Kidney capillary endothelial cell (primary cell): ENCODE data around the gene CD164L2.

Experiments used
- DNase-seq: peaks from one replicate; pipeline ENCODE4 v3.0.0-alpha.2; 2018; ENCODE audit warnings: low spot score

Gene CD164L2

GRCh38 chr1:27346991-27347624 is 36.0 kb downstream of the CD164L2 start:
- no peak for DNase-seq

DNA sequence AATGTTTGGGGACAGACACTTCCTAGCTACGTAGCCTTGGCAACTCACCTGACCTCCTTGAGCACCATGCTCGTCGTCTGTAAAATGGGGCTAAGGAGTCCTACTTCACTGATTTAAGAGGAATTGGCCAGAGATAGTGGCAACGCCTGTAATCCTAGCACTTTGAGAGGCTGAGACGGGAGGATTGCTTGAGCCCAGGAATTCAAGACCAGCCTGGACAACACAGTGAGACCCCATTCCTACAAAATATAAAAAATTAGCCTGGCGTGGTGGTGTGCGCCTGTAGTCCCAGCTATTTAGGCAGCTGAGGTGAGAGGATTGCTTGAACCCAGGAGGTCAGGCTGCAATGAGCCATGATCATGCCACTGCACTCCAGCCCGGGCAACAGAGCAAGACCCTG is 36.8 kb downstream of the CD164L2 start:
- no peak for DNase-seq

GRCh38 chr1:27345272-27345671 is 37.9 kb downstream of the CD164L2 start:
- DNase-seq: no peak

GRCh38 chr1:27343639-27344025 is 39.5 kb downstream of the CD164L2 start:
- no peak for DNase-seq

DNA sequence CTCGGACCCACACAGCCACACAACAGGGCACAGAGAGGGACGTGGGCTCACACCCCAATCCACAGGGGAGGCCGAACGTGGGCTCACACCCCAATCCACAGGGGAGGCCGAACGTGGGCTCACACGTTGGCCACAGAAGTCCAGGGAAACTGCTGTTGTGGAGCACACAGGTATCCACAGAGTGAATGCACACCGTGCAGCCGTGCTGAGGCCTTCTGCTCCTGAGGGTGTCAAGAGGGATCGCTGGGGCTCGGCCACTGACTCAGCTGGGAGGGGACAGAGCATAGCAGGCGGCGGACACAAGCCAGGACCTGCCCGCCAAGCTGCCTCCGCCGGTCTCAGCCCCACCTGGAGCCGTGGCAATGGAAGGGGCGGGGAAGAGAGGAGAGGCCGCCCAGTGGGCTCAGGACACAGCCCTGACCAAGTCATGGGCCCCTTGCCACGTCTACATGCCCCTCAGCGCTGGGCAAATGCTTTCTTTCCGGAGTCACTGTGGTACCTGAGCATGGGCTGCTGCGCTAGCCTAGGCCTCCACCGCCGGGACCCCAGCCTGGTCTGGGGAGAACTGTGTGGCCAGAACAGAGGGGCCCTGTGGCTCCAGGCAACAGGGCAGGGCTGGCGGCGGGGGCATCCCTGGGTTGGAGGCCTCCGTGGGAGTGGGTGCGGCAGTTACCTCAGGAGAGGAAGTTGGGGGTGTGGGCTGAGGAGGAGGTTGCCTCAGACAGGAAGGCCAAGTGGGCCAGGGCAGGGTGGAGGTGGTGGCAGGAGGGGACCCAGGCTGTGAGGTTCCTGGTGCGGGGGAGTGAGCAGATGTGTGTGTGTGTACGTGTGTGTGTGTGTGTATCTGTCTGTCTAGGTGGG is 40.1 kb downstream of the CD164L2 start:
- no peak for DNase-seq

DNA sequence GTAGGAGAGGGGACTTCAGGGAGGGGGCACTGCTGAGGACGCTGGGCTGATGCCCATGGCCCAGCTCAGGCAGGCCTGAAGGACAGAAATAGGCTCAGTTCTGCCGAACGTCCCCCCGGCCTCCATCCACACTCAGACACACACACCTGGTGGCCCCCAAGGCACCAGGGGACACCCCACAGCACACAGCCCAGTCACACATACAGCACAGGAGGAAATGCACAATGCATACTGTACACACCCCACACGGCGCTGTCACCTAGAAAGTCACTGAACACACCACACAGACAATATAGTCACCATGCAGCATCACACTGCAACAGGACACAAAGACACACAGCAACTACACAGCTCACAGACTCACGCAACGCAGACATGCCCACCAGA is 40.7 kb downstream of the CD164L2 start:
- no peak for DNase-seq

DNA sequence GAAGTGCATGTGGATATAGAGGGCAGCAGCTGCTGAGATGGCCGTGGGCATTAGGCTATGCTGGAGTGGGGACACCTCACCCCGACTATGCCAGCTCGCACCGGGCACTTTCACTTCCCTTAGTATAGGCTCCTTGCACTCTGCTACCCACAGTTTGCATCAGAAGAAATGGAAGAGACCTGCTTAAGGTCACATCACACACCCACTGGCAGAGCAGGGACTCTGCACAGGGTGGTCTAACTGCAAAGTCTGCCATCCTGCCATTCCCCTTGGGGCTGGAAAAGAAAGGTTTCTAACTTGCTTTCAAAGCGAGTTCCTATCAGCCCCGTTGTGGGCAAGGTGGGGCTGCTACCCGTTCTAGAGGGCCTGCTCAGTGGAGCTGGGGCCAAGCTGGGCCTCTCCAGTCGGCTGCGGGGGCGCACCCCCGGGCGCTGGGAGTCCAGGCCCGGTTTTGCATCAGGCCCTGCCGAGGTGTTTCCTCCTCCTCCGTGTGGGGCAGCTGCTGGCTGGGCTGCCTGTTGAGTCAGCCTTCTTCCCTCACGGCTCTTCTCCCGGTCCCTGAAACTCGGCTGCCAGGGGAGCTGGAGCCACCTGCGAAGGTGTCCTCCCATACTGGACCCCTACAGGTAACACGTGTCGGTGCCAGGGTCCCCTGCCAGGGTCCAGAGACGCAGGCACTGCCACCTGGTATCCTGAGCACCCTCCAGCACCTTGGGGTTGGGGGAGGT is 41.4 kb downstream of the CD164L2 start, which contains the start of gene SYTL1:
SYTL1 (plus strand) TSS at position 498 of the 728 bp plus-strand sequence. CDS start 3,313 bp downstream, outside the sequence.
- peak; percentile 42 for DNase-seq

- DNase-seq: no peak
These were observed 43.9 kb downstream of the CD164L2 start for GRCh38 chr1:27339213-27339612.

DNA sequence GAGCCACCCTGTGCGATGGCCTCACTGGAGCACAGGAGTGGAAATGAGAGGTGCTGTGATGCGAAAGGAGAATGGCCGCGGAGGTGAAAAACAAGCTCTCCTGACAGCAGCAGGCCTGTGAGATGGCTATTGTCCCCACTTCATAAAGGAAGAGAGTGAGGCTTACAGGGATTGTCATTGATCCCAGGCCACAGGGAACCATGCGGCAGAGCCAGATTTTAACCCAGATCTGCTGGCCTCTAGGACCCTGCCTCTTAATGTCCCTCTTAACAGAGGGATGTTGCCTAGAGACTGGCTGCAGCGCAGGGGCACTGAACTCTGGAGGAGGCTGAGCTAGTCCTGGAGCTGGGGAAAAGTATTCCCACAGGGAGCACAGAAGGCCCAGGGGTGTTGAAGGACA is 44.4 kb downstream of the CD164L2 start:
- no peak for DNase-seq

GRCh38 chr1:27336756-27337155 is 46.4 kb downstream of the CD164L2 start:
- DNase-seq: no peak

DNA sequence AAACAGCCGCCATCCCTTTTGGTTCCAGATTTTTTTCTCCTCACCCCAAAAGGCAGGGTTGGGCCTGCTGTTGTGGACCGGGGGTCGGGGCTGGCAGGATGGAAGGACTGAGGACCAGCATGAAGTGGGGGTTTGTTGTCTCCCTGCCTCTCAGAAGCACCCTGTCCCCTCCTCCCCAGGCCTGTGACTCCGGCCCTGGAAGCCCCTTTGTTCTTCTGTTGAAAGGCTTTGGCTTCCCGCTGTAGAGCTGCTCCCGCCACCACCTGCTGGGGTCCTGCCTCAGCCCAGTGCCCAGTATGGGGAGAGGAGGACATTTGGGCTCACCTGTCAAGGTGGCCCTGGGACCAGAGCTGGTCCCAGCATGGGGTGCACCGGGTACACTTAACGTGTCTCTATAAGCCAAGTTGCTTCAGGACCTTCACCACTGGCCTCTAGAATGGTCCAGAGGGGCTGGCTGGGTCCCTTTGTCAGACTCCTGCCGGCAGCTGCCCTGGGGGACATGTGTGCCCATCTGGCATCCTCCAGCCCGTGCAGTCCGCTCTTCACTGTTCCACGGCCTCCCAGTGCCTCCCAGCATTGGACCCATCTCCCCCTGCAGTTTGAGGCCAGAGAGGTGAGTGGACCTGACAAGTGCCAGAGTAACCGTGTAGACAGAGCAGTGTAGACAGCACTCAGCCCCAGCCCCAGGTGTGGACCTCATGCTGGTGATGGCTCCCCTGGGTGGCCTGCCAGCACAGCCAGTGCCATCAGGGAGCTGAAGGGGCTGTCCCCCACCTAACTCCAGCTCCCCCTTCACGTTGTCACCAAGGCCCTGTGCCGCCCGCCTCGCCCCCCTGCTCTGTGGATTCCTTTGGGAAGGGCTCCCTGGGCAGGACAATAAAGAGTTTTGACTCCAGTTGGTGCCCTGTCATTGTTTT is 47.4 kb downstream of the CD164L2 start:
- no peak for DNase-seq

GRCh38 chr1:27333717-27334279 is 49.3 kb downstream of the CD164L2 start:
- DNase-seq: no peak

GRCh38 chr1:27332536-27333281 is 50.4 kb downstream of the CD164L2 start:
- DNase-seq: peak; percentile 40

- no peak for DNase-seq
These were observed 51.2 kb downstream of the CD164L2 start for GRCh38 chr1:27331922-27332321.

- DNase-seq: no peak
These were observed 51.7 kb downstream of the CD164L2 start for GRCh38 chr1:27331426-27331825.

DNA sequence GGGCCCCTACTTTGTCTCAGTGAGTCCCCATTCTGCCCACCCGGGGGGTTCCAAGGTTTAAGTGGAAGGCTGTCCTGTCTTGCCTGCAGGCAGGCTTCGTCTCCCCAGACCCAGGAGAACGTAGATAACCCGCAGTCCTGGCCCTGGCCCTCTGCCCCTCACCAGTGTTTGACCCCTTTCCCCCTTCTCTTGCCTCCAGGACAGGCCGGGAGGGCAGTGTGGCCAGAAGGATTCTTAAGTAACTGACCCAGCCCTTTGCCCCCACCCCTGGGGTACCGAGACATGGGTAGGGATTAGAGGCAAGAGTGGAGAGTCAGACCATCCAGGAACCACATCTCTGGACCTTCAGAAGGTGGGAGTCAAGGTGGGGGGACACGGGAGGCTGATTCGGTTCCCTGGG is 52.3 kb downstream of the CD164L2 start:
- DNase-seq: no peak
